Measurements from ENCODE around the gene PTPRO.

PTPRO gene

DNA sequence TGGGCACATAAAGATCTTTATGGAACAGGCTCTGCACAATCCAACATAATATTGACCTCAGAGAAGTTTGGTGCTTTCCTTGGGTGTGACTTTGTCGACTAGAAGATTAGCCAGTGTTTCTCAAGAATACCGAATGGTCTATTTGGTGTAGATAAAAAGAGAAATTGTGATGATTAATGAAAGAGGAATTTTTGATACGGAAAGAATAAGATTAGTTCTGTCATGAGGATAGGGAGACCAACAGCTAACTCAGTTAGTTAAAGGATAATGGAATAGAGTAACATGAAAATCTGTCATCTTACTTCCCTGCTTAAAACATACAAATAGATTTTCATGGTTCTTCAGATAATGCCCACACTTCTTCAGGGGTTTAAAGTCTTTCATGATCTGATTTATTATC is 24.2 kb downstream of the PTPRO start:
- in situ Hi-C loops (cut with HindIII; ENCODE audit: low sequenced_read_pairs): no loop called here

DNA sequence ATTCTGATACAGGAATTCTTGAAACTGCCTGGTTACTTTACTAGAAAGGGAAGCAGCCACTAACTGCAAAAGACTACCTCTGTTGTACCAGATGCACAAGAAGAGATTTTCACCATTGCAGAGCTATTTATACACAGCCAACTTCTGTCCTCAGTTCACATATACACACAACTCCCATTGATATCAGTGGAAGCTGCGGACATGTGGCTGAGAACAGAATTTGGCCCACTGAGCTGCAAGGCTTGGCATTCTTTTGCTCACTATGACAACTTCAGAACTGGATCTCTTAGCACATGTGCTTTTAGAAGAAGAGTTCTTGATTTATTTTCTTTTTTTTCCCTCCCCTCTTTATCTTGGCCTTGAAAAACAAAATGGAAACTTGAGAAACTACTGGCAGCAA is 28.3 kb downstream of the PTPRO start:
- in situ Hi-C loops (cut with HindIII; ENCODE audit: low sequenced_read_pairs): no loop called here

DNA sequence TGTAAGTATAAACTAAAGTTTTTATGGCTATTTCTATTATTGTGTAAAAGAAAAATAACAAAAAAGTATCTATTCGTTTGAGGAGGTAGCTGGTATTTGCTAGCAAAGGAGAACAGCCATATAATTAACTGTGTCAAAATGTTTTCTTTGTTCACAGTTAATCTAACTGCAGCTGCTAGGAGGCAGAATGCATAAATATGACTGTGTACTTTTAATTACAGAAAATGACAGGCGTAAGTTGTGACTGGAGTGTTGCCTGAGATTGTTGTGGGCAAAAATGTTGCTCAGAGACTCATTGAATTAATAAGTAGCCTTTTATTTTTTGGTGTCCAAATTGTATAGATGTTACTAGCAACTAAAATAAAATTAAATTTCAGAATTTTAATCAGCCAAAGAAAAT is 33.5 kb downstream of the PTPRO start:
- in situ Hi-C loops (cut with HindIII; ENCODE audit: low sequenced_read_pairs): no loop called here

DNA sequence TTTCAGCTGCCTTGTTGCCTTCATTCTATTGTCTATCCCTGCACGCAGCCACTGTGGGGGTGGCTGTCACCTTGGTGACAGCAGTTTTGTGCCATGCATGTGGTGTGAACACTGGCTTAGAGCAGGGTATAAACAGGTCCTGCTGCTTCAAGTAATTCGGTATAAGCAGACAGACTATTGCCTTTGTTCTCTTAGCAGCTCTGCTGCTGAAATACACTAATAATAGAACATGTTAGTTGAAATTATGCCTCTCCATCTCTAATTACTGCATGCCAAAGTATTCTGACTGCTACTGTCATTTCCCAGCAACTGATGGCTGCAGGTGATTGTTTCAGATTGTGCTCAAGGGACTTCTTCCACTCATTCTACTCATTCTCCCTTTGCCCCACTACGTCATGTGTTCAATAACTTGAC is 34.6 kb downstream of the PTPRO start:
- in situ Hi-C loops (cut with HindIII; ENCODE audit: low sequenced_read_pairs): no loop called here

DNA sequence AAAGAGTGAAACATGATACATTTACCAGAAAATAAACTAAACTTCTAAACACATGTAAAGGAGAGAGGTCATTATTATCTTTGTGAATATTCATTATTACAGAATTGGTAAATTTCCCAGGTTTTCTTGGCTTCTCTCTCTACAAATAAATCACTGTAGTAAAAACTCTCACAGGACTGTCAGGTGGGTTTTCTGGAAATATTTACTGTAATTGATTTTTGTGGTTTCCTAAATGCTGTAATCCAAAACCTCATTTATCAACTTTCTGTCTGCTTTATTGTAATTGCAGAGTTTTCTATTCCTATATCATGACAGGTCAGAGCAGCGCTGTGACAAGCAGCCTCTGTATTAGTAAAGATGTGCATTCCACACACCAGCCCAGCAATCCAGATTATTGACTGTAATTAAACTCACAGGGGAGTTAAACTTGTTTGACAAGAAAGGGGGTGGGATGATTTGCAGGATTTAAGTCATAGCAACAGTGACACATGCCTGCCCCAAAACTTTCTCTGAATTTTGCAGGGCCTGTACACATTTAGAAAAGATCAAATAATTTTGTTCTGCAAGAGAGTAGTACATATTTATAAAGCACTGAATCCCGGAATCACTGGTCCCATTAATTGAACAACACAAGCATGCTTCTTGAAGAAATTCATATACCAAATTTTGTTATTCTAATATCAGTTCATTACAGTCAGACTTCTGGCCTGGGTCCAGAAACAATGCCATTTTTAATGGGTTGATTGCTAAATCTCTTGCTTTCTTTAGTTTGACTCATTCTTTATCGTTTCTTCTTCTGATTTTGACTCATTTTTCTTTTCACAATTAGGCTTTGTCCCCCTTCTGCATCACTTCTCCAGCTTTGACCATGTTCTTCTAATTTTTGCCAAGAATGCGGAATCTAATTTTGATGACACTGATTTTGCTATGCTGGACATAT is 42.2 kb downstream of the PTPRO start:
- in situ Hi-C loops (cut with HindIII; ENCODE audit: low sequenced_read_pairs): no loop called here

DNA sequence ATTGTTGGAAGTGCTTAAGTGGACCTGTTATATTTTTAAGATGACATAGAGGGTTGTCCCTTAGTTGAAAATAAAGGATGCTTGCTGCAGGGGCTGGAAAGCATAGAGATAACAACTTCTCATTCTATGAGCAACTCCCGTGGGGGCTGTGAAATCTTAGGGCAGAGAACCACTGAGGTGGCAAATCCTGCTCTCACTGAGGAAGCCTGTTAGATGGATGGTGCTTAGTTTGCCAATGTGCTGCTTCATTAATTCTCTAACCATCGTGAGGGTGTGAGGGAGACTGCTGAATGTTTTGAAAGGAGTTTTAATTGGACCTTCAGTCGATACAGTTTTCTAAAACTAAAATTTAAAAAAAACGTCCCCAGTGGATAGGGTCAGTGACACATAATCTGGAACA is 46.5 kb downstream of the PTPRO start:
- in situ Hi-C loops (cut with HindIII; ENCODE audit: low sequenced_read_pairs): no loop called here

DNA sequence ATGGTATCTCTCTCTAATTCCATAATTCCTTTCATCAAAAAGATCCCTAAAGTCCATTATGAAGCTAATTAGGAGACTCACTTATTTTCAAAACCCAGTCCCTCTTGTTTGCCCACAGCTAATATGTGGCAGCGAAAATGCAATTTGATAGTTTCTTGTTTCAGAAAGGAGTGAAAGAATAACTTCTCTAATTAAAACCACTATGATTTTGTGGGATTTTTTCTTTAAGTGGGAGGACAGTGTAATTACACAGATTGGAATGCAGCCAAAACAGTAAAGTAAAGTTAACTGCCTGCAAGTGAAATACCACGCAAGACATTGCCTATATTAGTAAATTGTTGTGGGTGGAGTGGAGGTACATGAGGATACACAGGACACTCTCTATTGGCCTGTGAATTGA is 50.0 kb downstream of the PTPRO start:
- in situ Hi-C loops (cut with HindIII; ENCODE audit: low sequenced_read_pairs): no loop called here

DNA sequence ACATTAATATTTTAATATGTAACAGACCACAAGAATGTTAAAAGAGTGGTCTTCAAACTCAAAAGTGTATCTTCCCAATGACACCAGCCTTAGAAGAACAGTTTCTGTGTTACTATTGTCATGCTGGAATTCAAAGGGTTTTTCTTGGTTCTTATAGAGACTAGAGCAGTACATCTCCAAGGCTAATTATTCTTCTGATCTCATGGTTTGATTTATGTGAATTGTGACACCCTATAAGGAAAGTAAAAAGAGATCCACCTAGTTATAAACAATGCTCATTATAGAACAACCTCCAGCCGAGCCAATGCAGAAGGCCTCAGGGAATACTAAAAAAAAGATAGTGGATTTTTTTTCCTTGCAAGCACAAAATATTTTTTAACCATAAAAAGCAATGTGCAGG is 65.5 kb downstream of the PTPRO start:
- in situ Hi-C loops (cut with HindIII; ENCODE audit: low sequenced_read_pairs): no loop called here

DNA sequence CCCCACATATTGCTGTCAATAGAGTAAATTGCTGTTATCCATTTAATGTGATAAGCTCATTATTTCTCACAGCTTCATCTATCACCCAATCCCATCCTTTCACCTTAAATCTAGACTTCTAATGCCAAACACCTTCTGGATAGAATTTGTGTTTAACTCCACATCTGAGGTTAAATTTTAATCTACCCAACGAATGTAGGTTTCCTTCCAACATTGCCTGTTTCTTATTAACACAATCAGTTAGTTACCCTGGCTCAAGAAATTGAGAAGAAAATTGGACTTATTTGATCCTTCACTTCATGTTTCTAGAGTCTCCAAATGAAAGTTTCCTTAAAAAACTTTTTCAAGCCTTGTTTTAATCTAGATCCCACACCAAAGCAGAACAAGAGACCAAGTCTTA is 67.3 kb downstream of the PTPRO start:
- in situ Hi-C loops (cut with HindIII; ENCODE audit: low sequenced_read_pairs): no loop called here

DNA sequence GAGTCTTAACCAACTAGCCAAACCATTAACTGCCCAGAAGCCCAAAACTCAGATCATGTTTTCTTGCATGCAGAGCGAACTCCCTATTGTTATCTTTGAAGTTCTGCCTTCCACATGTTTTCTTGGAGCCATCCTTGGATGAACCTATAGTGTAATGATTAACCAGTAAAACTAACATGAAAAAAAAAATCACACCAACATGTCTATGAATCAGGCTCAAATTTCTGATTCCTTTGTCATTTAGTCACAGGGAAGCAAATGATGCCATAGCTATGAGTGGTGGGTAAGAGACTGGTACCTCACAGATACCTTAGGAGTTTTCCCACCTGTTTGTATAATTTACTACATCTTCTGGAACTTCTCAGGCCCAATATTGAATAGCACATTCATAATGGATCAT is 70.7 kb downstream of the PTPRO start:
- in situ Hi-C loops (cut with HindIII; ENCODE audit: low sequenced_read_pairs): no loop called here

DNA sequence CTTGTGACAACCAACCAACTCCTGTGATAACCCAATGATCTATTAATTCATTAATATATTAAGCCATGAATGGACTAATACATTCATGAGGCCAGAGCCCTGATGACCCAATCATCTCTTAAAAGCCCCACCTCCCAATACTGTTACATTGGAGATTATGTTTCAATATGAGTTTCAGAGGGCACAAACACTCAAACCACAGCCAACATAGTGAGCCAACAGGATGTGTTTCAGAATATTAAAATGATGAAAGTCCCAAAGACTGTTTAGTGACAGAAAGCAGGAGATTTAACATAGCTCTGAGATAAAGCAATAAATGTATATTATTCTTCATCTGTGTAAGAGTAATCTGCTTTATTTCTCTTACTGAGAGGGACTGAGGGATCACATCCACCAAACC is 71.7 kb downstream of the PTPRO start:
- in situ Hi-C loops (cut with HindIII; ENCODE audit: low sequenced_read_pairs): no loop called here

DNA sequence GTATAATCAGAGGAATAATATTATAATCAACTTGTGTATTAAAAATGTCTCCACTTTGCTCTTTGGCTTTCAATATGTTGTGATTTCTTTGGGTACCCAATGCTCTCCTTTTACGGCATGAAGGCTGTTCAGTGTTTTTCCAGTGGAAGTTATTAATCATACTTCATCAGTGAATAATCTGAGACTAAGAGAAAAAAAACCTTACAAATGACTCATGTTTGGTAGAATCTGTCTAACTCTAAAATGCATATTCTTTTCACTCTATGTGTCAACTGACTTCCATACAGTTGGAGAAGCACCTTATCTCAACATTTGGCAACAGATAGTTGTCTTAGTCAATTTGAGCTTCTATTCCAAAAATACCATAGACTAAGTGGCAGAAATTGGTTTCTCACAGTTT is 82.2 kb downstream of the PTPRO start:
- in situ Hi-C loops (cut with HindIII; ENCODE audit: low sequenced_read_pairs): loop anchor here (10.0 kb wide), 1 partner anchor 60 kb away; no protein-coding TSS in a partner anchor

DNA sequence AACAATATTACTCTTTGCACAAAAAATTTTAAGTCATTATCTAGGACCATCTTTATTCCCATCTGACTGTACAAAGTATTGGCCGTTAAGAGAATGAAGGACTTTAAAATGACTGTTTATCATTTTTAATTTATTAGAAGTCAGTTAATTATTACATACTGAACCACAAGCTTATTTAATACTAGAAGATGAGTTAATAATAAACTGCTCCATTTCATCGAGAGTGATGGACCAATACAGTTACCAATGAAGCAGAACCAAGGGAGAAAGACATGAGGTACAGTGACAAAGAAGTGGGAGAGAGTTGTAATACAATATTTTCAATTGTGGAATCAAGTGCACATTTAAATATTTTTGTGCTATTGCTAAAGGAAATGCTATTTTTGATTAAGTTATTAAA is 83.3 kb downstream of the PTPRO start:
- in situ Hi-C loops (cut with HindIII; ENCODE audit: low sequenced_read_pairs): loop anchor here (10.0 kb wide), 1 partner anchor 59 kb away; no protein-coding TSS in a partner anchor

DNA sequence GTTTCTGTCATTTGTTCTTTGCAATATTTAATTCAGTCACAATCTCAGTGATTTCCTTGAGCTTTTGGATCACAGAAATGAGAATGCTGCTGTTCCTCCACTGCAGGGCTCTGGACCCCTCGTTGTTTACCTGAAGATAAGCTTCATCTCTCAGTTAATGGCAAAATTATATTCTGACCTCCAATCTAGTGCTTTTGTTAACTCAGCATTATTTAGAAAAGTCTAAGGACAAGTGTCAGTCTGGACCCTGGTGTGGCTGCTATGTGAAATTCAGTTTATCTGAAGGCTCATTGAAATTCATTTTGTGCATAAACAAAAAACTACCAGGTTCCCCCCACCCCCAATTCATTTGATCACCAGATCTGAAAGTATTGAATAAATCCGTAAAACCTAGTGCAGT is 84.7 kb downstream of the PTPRO start:
- in situ Hi-C loops (cut with HindIII; ENCODE audit: low sequenced_read_pairs): loop anchor here (10.0 kb wide), 1 partner anchor 58 kb away; no protein-coding TSS in a partner anchor

DNA sequence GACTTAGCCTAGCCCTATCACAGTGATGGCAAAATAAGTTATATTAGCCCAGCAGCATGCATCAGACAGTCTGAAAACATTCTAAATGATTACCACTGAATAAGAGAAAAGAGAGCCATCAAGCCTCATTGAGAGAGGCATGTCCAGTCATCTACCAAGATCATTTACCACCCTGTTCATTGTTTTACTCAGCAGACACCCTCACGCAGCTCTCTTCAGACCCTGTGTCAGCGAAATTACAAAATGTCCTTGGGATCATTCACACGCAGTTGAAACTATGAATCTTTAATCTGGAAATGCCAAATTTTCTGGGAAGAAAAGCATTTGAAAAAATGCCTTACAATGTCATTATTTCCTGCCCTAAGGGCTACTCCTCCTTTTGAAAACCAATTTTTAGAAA is 89.5 kb downstream of the PTPRO start:
- in situ Hi-C loops (cut with HindIII; ENCODE audit: low sequenced_read_pairs): no loop called here

DNA sequence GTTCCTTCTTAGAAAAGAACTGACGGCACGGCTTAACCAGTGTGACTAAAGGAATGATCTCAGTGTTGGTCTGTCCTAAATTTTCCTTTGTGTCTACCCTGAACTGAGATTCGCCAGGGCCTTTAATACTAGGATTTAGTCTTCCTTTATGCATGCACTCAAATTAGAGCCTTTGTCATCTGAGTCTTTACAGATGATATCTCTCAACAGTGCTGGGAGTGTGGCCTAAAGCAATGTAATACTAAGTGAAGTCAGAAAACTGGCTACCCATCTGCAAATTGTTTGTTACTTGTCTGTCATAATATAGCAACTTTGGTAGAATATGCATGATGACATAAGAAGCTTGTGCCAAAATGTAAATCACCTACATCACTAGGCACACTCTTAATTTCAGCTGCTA is 95.4 kb downstream of the PTPRO start:
- in situ Hi-C loops (cut with HindIII; ENCODE audit: low sequenced_read_pairs): no loop called here

DNA sequence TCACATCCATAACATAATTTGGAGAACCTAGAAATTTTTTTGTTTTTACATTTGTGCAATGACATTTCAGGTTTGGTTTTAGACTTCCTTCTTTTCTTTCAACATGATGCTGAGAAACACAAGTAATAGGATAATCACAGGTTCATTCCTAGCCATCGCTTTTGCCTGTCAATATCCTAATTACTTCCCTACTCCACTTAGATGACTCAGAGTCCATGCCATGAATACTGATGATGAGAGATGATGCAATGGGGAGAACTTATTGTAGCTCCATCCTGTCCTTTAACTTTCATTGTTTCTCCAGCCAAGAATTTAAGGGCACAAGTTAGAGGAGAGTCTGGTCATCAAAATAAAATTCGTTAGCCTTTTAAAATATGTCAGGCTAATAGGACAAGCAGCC is 101.3 kb downstream of the PTPRO start:
- in situ Hi-C loops (cut with HindIII; ENCODE audit: low sequenced_read_pairs): no loop called here

DNA sequence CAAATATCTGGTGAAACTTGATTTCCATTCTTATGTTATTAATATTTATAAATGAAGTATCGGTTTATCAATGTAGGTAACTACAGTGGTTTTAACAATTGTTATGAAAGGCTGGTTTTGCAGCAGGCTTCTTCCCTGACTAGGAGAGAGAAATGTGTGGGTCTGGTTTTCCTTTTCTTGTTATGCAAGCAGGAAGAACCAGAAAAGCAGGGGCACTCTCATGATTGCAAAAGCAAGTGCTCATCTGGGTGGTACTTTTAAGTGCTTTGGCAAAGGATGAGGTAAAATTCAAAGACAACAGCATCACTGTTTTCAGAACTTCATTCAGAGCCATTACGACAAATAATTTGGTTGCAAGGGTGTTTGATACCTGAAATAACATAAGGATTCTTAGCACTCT is 105.6 kb downstream of the PTPRO start:
- in situ Hi-C loops (cut with HindIII; ENCODE audit: low sequenced_read_pairs): no loop called here

DNA sequence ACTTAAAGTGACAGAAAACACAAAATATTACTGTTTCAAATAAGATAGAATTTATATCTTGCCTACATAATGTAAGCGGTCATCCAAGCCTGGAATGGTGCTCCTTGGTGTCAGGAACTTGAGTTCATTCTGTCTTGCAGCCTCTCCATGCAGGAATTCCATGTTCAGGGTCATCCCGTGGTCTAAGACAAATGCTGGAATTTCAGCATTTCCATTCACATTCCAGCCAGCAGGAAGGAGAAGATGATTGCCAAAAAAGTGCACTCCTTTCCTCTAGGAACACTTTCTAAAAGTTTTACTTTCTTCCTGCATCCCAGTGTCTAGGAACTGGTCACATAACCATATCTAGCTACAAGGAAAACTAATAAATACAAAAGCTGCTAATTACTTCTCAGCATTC is 106.3 kb downstream of the PTPRO start:
- in situ Hi-C loops (cut with HindIII; ENCODE audit: low sequenced_read_pairs): no loop called here

DNA sequence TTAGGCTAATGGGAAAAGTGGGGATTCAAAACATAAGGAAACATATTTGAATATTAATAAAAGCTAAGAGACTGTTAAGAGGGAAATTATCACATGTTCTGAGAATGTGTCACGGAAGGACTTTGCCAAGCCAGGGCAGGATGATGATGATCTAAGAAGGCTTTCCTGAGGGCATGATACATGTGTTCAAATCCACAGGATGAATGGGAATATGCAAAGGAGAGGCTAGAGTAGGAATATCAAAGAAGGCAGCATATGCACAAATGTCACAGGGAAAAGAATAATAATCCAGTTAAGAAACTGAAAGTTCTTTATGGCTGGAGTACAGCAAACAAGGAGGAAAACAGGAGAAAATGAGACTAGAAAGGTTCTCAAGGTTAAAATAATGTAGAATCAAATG is 107.0 kb downstream of the PTPRO start:
- in situ Hi-C loops (cut with HindIII; ENCODE audit: low sequenced_read_pairs): no loop called here

DNA sequence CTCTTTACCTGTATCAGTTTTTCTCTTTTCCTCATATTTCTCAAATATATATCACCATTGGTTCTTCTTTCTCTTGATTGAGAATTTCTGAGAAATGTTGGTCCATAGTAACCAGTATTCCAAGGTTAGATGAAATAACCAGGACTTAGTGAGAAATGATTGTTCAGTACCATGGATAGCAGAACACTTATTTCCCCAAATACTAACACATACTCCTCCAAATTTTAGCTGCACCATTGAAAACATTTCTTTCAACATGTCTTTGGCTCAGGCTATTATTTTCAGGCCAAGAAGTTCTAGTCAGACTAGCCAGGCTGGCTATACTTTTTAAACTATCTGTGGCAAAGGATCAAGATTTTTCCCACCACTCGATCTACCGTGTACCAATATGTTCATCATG is 113.3 kb downstream of the PTPRO start:
- in situ Hi-C loops (cut with HindIII; ENCODE audit: low sequenced_read_pairs): no loop called here

DNA sequence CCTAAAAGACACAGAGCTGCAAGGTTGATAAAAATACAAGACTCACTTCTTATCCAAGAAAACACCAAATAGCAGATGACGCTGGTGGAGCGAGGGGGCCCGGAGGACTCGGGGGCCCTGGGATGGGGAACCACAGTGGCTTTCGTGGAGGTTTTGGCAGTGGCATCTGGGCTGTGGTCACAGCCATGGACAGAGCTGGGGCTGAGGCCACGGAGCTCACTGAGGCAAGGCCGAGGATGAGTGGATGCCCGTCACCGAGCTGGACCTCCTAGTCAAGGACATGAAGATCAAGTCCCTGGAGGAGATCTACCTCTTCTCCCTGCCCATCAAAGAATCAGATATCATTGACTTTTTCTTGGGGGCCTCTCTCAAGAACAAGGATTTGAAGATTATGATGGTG is 117.2 kb downstream of the PTPRO start:
- in situ Hi-C loops (cut with HindIII; ENCODE audit: low sequenced_read_pairs): no loop called here

DNA sequence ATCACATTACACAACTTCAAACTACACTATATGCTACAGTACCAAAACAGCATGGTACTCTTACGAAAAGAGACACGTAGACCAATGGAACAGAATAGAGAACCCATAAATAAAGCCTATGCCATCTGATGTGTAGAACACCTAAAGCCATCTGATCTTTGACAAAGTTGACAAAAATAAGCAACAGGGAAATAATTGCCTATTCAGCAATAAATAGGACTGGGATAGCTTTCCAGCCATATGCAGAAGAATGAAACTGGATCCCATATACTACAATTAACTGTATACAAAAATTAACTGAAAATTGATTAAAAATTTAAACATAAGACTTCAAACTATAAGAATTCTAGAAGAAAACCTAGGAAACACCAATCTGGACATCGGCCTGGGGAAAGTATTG is 120.7 kb downstream of the PTPRO start:
- in situ Hi-C loops (cut with HindIII; ENCODE audit: low sequenced_read_pairs): no loop called here

All from DLD1 (cell line).